Lung (tissue), 12 donors: ENCODE results near the gene CD93. TPM values are rescaled to one million over a fixed set of nuclear protein-coding genes. Genes with fewer than 3 reads are reported as not detected.

Experiments used
- ATAC-seq: fragments of 200-7000 bp; cut with Tn5 transposase; one replicate; pipeline ENCODE4 v1.9.1; 2020; ENCODE audit warnings: moderate number of reproducible peaks; ENCODE audit not compliant: insufficient read depth, low FRiP score
- DNase-seq, 3 donors: peaks; one replicate each; pipeline ENCODE4 v3.0.0-alpha.2; 2013 to 2017
- H3K27ac ChIP-seq, 2 donors: one replicate each; pipeline ENCODE4 v1.5.1; 2013; ENCODE audit warnings: mild to moderate bottlenecking in 2 of 2, moderate library complexity in 2 of 2, control low read depth in 1 of 2, inconsistent platforms in 1 of 2, low read depth in 1 of 2, low read length in 1 of 2
- H3K27me3 ChIP-seq, 3 donors: one replicate each; pipeline ENCODE4 v1.5.1; 2013; ENCODE audit warnings: low read length in 2 of 3; ENCODE audit not compliant: control insufficient read depth in 3 of 3, insufficient read depth in 3 of 3
- H3K36me3 ChIP-seq, 4 donors: one replicate each; pipeline ENCODE4 v1.5.1; 2013; ENCODE audit warnings: low read length in 4 of 4, mild to moderate bottlenecking in 1 of 4, moderate library complexity in 1 of 4; ENCODE audit not compliant: control insufficient read depth in 4 of 4, insufficient read depth in 4 of 4
- H3K4me1 ChIP-seq, 5 donors: one replicate each; pipeline ENCODE4 v1.5.1; 2013; ENCODE audit warnings: low read length in 5 of 5, mild to moderate bottlenecking in 2 of 5, moderate library complexity in 1 of 5; ENCODE audit not compliant: control insufficient read depth in 5 of 5, insufficient read depth in 5 of 5
- H3K4me3 ChIP-seq: one replicate; pipeline ENCODE4 v1.5.1; 2013; ENCODE audit warnings: mild to moderate bottlenecking, control low read depth, moderate library complexity
- H3K9ac ChIP-seq, 2 donors: one replicate each; pipeline ENCODE4 v1.5.1; 2013; ENCODE audit warnings: low read length in 2 of 2, control low read depth in 1 of 2; ENCODE audit not compliant: insufficient read depth in 1 of 2
- H3K9me3 ChIP-seq, 4 donors: one replicate each; pipeline ENCODE4 v1.5.1; 2013; ENCODE audit warnings: low read length in 3 of 4, mild to moderate bottlenecking in 1 of 4, moderate library complexity in 1 of 4; ENCODE audit not compliant: control insufficient read depth in 4 of 4, insufficient read depth in 3 of 4
- WGBS, 2 donors: extraction: QIAGEN DNeasy Blood & Tissue Kit; methylation state at CpG; one replicate each; pipeline ENCODE4 v1.1.7; 2013; 5-methylcytosine and 5-hydroxymethylcytosine counted together
- polyA plus RNA-seq, 2 donors: library from polyadenylated mRNA; stranded (reverse); fragments of 200-250 nt; gene quantifications; one replicate each; pipeline ENCODE4 v1.2.1, GENCODE V29; 2013
- total RNA-seq, 2 donors: library from RNA; depleted of rRNA in 1 of 2; stranded (reverse); fragments of >200 nt in 1 of 2; gene quantifications; one replicate each; pipeline ENCODE4 v1.2.1, GENCODE V29; 2014 to 2021
- TF ChIP-seq, protein P1 (sequence below): IDR thresholded peaks from 2 replicates; pipeline ENCODE4 v1.5.1; 2012; ENCODE audit warnings: mild to moderate bottlenecking; ENCODE audit errors: control extremely low read depth, extremely low read depth
- donor health status: control.
- donor health status: control.
- donor health status: Bipolar disorder and iron deficiency.
- donor health status: healthy.
- donor health status: DM: yes; HTN: yes; CAD: no.

CD93 gene
- total and polyA plus RNA-seq, 4 donors: 17.9 to 239 (median 126) TPM

DNA sequence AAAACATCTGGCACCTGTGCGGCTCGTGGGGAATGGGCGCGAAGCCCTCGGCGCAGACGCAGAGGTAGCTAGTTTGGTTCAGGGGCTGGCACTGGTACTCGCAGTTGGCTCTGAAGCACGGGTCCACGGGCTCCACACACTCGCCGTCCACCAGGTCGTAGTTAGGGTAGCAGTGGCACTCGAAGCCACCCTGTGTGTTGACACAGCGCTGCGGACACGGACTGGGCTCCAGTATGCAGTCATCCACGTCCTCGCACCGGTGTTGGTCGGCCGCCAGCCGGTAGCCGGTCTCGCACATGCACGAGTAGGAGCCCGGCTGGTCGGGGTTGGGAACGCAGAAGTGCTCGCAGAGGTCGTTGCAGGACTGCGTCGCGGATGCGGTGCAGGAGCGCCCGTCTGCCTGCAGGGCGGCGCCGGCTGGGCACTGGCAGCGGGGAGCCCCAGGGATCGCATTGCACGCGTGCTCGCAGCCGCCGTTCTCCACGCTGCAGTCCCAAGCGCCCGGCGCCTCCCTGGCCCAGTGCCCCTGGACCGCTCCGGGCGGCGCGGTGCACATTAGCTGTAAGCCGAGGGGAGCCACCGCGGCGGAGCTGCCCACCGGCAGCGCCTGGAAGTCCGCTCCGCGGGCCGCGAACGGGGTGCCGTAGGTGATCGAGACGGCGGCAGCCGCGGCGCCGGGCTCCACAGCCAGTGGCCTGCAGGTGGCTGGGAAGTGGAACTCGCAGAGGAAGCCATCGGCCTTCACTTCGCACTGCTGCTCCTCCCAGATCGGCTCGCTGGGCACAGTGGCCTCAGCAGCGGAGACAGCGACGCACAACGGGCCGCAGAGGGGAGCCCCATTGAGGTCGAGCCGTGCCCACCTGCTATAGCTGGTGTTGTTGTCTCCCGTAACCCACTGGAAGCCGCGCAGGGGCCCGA is 37.6 kb downstream of the CD93 start:
- TF ChIP-seq, protein P1, sequence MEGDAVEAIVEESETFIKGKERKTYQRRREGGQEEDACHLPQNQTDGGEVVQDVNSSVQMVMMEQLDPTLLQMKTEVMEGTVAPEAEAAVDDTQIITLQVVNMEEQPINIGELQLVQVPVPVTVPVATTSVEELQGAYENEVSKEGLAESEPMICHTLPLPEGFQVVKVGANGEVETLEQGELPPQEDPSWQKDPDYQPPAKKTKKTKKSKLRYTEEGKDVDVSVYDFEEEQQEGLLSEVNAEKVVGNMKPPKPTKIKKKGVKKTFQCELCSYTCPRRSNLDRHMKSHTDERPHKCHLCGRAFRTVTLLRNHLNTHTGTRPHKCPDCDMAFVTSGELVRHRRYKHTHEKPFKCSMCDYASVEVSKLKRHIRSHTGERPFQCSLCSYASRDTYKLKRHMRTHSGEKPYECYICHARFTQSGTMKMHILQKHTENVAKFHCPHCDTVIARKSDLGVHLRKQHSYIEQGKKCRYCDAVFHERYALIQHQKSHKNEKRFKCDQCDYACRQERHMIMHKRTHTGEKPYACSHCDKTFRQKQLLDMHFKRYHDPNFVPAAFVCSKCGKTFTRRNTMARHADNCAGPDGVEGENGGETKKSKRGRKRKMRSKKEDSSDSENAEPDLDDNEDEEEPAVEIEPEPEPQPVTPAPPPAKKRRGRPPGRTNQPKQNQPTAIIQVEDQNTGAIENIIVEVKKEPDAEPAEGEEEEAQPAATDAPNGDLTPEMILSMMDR: peak; percentile 15
- H3K4me1 ChIP-seq: peaks cover 0 to 40% (median 4%) of the 10 kb centered on the region in 5 donors
- peak overlapping the region; percentile 83 to 94 for H3K27ac ChIP-seq
- DNase-seq (peak in 1 of 3 donors; percentile 50), ATAC-seq (peak; percentile 42)
- no peaks in the 10 kb centered on the region for H3K36me3 ChIP-seq
- no peaks in the 10 kb centered on the region for H3K9me3 ChIP-seq
- peak overlapping the region; percentile 70 for H3K4me3 ChIP-seq
- peaks cover 0 to 57% (median 44%) of the 10 kb centered on the region in 3 donors for H3K27me3 ChIP-seq
- WGBS, 2 donors: 3% methylated on average over 79 to 92 of the region's 92 CpGs
- no peak overlapping the region for H3K9ac ChIP-seq

GRCh38 chr20:23047738-23048214 is 38.3 kb downstream of the CD93 start:
- H3K9me3 ChIP-seq: no peaks in the 10 kb centered on the region
- H3K9ac ChIP-seq: no peak overlapping the region
- 8 to 12% methylated on average over 47 of the region's 47 CpGs for WGBS, 2 donors
- peaks cover 0 to 40% (median 4%) of the 10 kb centered on the region in 5 donors for H3K4me1 ChIP-seq
- DNase-seq (no peak), ATAC-seq (no peak)
- H3K36me3 ChIP-seq: no peaks in the 10 kb centered on the region
- peak overlapping the region; percentile 11 to 94 for H3K27ac ChIP-seq
- H3K4me3 ChIP-seq: peak overlapping the region; percentile 70
- peaks cover 0 to 57% (median 44%) of the 10 kb centered on the region in 3 donors for H3K27me3 ChIP-seq
- TF ChIP-seq, protein P1: no peak

DNA sequence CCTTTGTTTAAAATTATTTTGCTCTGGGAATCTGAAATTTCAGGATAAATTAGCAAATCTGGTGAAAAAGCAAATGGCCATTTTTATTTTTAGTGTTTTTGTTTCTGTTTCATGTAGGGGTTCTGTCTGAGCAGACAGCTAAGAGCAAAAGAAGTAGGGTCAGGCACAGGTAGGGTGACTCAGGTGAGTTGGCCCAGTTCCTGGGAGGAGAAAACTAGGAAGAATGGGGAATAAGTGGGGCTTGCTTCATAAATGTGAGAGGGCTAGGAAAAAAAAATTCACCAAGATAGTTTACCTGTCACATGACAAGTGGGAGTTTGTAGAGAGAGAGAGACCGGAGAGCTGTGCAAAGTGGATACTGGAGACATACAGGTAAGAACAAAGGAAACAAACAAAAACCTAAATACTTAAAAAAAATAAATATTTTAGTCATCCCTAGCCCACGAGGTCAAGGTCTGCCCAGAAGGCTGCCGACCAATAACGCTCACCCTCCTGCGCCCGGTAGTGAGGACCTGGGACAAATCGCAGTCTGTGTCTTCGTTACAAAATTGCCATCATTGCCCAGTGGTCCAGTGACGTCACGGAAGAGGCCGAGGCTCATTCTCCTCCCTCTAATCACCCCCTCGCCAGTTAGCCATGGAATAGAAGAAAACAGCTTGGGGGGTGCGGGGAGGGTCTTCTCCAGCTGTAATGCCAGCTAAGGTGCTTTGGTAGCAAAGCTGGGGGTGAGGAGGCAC is 39.0 kb downstream of the CD93 start:
- Histone ChIP-seq H3K9me3 (no peaks in the 10 kb centered on the region), H3K4me1 (peaks cover 0 to 45% (median 4%) of the 10 kb centered on the region in 5 donors), H3K4me3 (peak overlapping the region; percentile 70), H3K9ac (no peak overlapping the region), H3K27ac (peak overlapping the region in 1 of 2 donors; percentile 94), H3K27me3 (peaks cover 0 to 51% (median 44%) of the 10 kb centered on the region in 3 donors), H3K36me3 (no peaks in the 10 kb centered on the region)
- DNase-seq: no peak
- TF ChIP-seq, protein P1: no peak
- no peak for ATAC-seq
- 45 to 61% methylated on average over 13 of the region's 13 CpGs for WGBS, 2 donors
